Activated T-cell treated with anti-CD3 and anti-CD28 coated beads, Interleukin-2, amount 50 U/mL, for 1 hour (primary cell): Measurements from ENCODE around the gene LIME1.
A peak's percentile ranks its signal among the peaks of the same experiment; 100 is the strongest.

Source experiments
- DNase-seq: peaks from one replicate; pipeline ENCODE4 v3.0.0-alpha.2; 2020

Gene LIME1

GRCh38 chr20:63735859-63736718, at the start of gene LIME1:
Gene LIME1, plus strand, starts transcription at chr20:63736664. Its CDS starts 886 bp downstream, at chr20:63737550.
- peak; percentile 80 for DNase-seq

- no peak for DNase-seq
Measured at GRCh38 chr20:63687419-63688178, 48.9 kb upstream of the LIME1 start.

- DNase-seq, result no peak
Measured at GRCh38 chr20:63688228-63689045, 48.0 kb upstream of the LIME1 start.

GRCh38 chr20:63689046-63690002, 47.1 kb upstream of the LIME1 start:
- no peak for DNase-seq

- DNase-seq, result no peak
Measured at GRCh38 chr20:63690003-63690897, 46.2 kb upstream of the LIME1 start.

GRCh38 chr20:63690898-63691710, 45.4 kb upstream of the LIME1 start:
- no peak for DNase-seq

- DNase-seq, result no peak
Measured at GRCh38 chr20:63691711-63692435, 44.6 kb upstream of the LIME1 start.

- no peak for DNase-seq
Measured at GRCh38 chr20:63692436-63693082, 43.9 kb upstream of the LIME1 start.

- no peak for DNase-seq
Measured at GRCh38 chr20:63693083-63693732, 43.3 kb upstream of the LIME1 start.

- no peak for DNase-seq
Measured at GRCh38 chr20:63693733-63694583, 42.5 kb upstream of the LIME1 start.

GRCh38 chr20:63694584-63695423, 41.7 kb upstream of the LIME1 start:
- DNase-seq, result no peak

GRCh38 chr20:63695424-63696305, 40.8 kb upstream of the LIME1 start:
- no peak for DNase-seq

- no peak for DNase-seq
Measured at GRCh38 chr20:63696306-63696627, 40.2 kb upstream of the LIME1 start.

GRCh38 chr20:63696628-63697356, 39.7 kb upstream of the LIME1 start, which contains the start of gene TNFRSF6B:
Gene TNFRSF6B, plus strand, starts transcription at chr20:63696652. Its CDS starts 116 bp downstream, at chr20:63696768.
- DNase-seq, result no peak
